Trophoblast cell (in vitro differentiated cells and primary cell): Measurements from ENCODE around the gene KDM5B.
"Not testable (repeated sequence)": the region's sequence is repeated elsewhere in the genome, so short reads cannot be mapped to it uniquely, and the experiment has no call there.

ENCODE experiments used
- DNase-seq, 2 donors: peaks; one replicate each; pipeline ENCODE4 v3.0.0-alpha.2; 2016
- H2AFZ ChIP-seq: 2 replicates; pipeline ENCODE4 v1.6.1; 2013; ENCODE audit warnings: low read length, moderate library complexity, mild to moderate bottlenecking; ENCODE audit not compliant: insufficient read depth, poor library complexity
- H2AK5ac ChIP-seq: 2 replicates; pipeline ENCODE4 v1.6.1; 2013; ENCODE audit warnings: mild to moderate bottlenecking, low read length
- H2BK120ac ChIP-seq: 2 replicates; pipeline ENCODE4 v1.6.1; 2013; ENCODE audit warnings: low read length, mild to moderate bottlenecking, moderate library complexity; ENCODE audit not compliant: insufficient read depth, poor library complexity
- H2BK12ac ChIP-seq: 2 replicates; pipeline ENCODE4 v1.6.1; 2013; ENCODE audit warnings: mild to moderate bottlenecking, low read length, moderate library complexity
- H2BK5ac ChIP-seq: 2 replicates; pipeline ENCODE4 v1.6.1; 2013; ENCODE audit warnings: low read length, low read depth, moderate library complexity, mild to moderate bottlenecking; ENCODE audit not compliant: poor library complexity
- H3K14ac ChIP-seq: 2 replicates; pipeline ENCODE4 v1.6.1; 2013; ENCODE audit warnings: mild to moderate bottlenecking, low read length
- H3K18ac ChIP-seq: 2 replicates; pipeline ENCODE4 v1.6.1; 2013; ENCODE audit warnings: mild to moderate bottlenecking, low read length
- H3K23ac ChIP-seq: 2 replicates; pipeline ENCODE4 v1.6.1; 2013; ENCODE audit warnings: low read length
- H3K27ac ChIP-seq: 2 replicates; pipeline ENCODE4 v1.5.1; 2013; ENCODE audit warnings: low read depth, mild to moderate bottlenecking, inconsistent platforms, low read length, moderate library complexity
- H3K27me3 ChIP-seq: 2 replicates; pipeline ENCODE4 v1.6.1; 2013; ENCODE audit warnings: inconsistent platforms, mild to moderate bottlenecking, low read length, moderate library complexity; ENCODE audit not compliant: insufficient read depth
- H3K36me3 ChIP-seq, 2 experiments: 1 replicate in 1 of 2; 2 replicates in 1 of 2; pipeline ENCODE4 v1.6.1; 2013; ENCODE audit warnings: low read length in 2 of 2, mild to moderate bottlenecking in 2 of 2, moderate library complexity in 1 of 2; ENCODE audit not compliant: insufficient read depth in 2 of 2, control insufficient read depth in 1 of 2
- H3K4ac ChIP-seq: 2 replicates; pipeline ENCODE4 v1.6.1; 2013; ENCODE audit warnings: low read depth, mild to moderate bottlenecking, low read length, moderate library complexity
- H3K4me1 ChIP-seq, 2 experiments: 1 replicate in 1 of 2; 2 replicates in 1 of 2; pipeline ENCODE4 v1.6.1; 2013; ENCODE audit warnings: low read length in 2 of 2, mild to moderate bottlenecking in 2 of 2, moderate library complexity in 1 of 2; ENCODE audit not compliant: insufficient read depth in 2 of 2, control insufficient read depth in 1 of 2
- H3K4me2 ChIP-seq: 2 replicates; pipeline ENCODE4 v1.6.1; 2013; ENCODE audit warnings: inconsistent platforms, mild to moderate bottlenecking, low read length, moderate library complexity
- H3K4me3 ChIP-seq: 2 replicates; pipeline ENCODE4 v1.5.1; 2013; ENCODE audit warnings: mild to moderate bottlenecking, low read depth, low read length, inconsistent platforms
- H3K79me1 ChIP-seq: one replicate; pipeline ENCODE4 v1.6.1; 2013; ENCODE audit warnings: low read length
- H3K79me2 ChIP-seq: 2 replicates; pipeline ENCODE4 v1.6.1; 2013; ENCODE audit warnings: low read length, mild to moderate bottlenecking; ENCODE audit not compliant: control insufficient read depth, insufficient read depth, poor library complexity
- H3K9ac ChIP-seq: 2 replicates; pipeline ENCODE4 v1.6.1; 2013; ENCODE audit warnings: mild to moderate bottlenecking, low read length
- H3K9me3 ChIP-seq: 2 replicates; pipeline ENCODE4 v1.6.1; 2013; ENCODE audit warnings: low read depth, mild to moderate bottlenecking, control low read depth, inconsistent platforms, low read length; ENCODE audit not compliant: insufficient read depth
- H4K12ac ChIP-seq: 2 replicates; pipeline ENCODE4 v1.6.1; 2013; ENCODE audit warnings: low read depth, mild to moderate bottlenecking, low read length, moderate library complexity
- H4K8ac ChIP-seq: 2 replicates; pipeline ENCODE4 v1.6.1; 2013; ENCODE audit warnings: low read depth, mild to moderate bottlenecking, low read length, moderate library complexity
- H4K91ac ChIP-seq: one replicate; pipeline ENCODE4 v1.6.1; 2013; ENCODE audit warnings: low read depth, mild to moderate bottlenecking, low read length, moderate library complexity
- WGBS: extraction: QIAGEN DNeasy Blood & Tissue Kit; methylation state at CpG from one replicate; pipeline ENCODE4 v1.1.7; 2013; ENCODE audit warnings: missing lambda C conversion rate; ENCODE audit not compliant: insufficient read length, insufficient coverage; ENCODE audit errors: extremely low coverage; 5-methylcytosine and 5-hydroxymethylcytosine counted together

The KDM5B gene

DNA sequence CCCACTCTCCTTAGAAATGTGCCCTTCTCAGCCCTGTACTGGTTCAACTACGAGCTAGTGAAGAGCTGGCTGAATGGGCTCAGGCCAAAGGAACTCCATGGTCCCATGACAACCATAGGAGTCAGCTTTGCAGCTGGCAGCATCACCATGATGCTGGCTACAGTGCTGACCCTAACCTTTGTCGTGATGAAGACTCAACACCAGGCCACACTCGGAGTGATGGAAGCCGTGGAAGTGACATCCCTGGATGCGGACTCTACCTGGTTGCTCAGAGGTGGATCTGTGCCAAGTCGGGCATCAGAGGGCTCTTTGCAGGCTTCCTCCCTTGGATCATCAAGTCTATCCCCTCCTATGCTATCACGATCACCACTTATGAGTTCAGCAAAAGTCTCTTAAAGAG lies 11.6 kb downstream of the KDM5B start:
- Histone ChIP-seq H2BK120ac (no peak overlapping the region), H3K27me3 (no peaks in the 10 kb centered on the region), H3K36me3 (peaks cover 7 to 10% of the 10 kb centered on the region in 2 experiments), H4K8ac (no peak overlapping the region), H3K23ac (no peak overlapping the region), H3K4me1 (no peaks in the 10 kb centered on the region), H3K79me2 (peaks cover 23% of the 10 kb centered on the region), H2AK5ac (no peak overlapping the region), H3K9me3 (no peaks in the 10 kb centered on the region), H2AFZ (no peak overlapping the region), H3K18ac (no peak overlapping the region), H2BK5ac (no peak overlapping the region), H3K14ac (no peak overlapping the region), H3K27ac (no peak overlapping the region), H4K91ac (no peak overlapping the region), H3K4ac (peak overlapping the region; percentile 41), H4K12ac (no peak overlapping the region), H3K4me2 (no peak overlapping the region), H3K9ac (no peak overlapping the region), H3K79me1 (no peaks in the 10 kb centered on the region), H3K4me3 (no peak overlapping the region), H2BK12ac (no peak overlapping the region)
- no CpG with 5 or more reads among the region's 7 CpGs for WGBS
- DNase-seq = no peak

DNA sequence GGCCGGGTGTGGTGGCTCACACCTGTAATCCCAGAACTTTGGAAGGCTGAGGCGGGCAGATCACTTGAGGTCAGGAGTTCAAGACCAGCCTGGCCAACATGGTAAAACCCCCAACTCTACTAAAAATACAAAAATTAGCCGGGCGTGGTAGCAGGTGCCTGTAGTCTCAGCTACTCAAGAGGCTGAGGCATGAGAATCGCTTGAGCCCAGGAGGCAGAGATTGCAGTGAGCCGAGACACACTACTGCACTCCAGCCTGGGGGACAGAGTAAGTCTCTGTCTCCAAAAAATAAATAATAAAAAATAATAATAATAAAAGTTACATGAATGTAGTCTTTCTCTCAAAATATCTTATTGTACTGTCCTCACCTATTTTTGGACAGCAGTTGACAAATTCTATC lies 13.3 kb downstream of the KDM5B start:
- not testable (repeated sequence) for H3K27me3 ChIP-seq, H4K91ac ChIP-seq, H3K27ac ChIP-seq, H4K8ac ChIP-seq, H3K4me1 ChIP-seq, H3K36me3 ChIP-seq, H4K12ac ChIP-seq, H3K14ac ChIP-seq, DNase-seq, H2BK120ac ChIP-seq, H3K9me3 ChIP-seq, H3K18ac ChIP-seq, H2BK5ac ChIP-seq, H3K4me3 ChIP-seq, H3K9ac ChIP-seq, H3K79me1 ChIP-seq, H2BK12ac ChIP-seq, H2AK5ac ChIP-seq, H3K23ac ChIP-seq, H2AFZ ChIP-seq, H3K4me2 ChIP-seq
- Histone ChIP-seq H3K4ac (peak overlapping the region; percentile 66), H3K79me2 (peaks cover 22% of the 10 kb centered on the region)
- no CpG with 5 or more reads among the region's 6 CpGs for WGBS

DNA sequence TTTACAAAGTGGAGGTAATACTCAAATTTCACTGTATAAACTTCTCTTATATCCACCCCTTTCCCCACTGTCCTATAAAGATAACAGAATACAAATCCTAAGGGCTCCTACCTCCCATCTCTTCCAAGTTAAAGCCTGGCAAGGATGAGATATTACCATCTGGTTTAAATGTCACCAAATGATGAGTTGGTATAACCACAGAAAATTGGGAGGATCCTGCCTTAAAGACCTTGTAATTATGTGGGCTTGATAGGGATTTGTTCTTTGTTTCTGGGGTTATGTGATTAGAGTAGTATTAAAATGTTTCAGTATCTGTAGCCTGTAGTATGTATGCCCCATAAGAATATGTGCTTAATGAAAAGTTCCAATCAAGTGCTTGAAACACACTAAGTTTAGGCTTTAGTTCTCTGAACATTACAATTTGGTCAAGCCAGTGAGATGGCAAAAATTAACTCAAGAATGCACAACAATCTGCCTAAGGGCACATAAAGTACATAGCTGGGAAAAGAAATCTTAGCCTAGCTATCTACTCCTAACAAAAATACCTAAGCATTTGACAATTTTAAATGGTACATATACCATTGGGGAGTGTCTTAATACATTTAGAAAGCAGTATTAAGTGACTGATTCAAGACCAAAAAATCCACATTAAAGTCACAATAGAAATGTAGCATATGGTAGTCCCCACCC lies 14.0 kb downstream of the KDM5B start:
- H4K12ac ChIP-seq = no peak overlapping the region
- H3K79me1 ChIP-seq = no peaks in the 10 kb centered on the region
- no peak overlapping the region for H2BK120ac ChIP-seq
- peaks cover 23% of the 10 kb centered on the region for H3K79me2 ChIP-seq
- H2BK12ac ChIP-seq = no peak overlapping the region
- H3K14ac ChIP-seq = no peak overlapping the region
- H4K8ac ChIP-seq = no peak overlapping the region
- H4K91ac ChIP-seq = no peak overlapping the region
- no peak overlapping the region for H2BK5ac ChIP-seq
- no peak overlapping the region for H3K23ac ChIP-seq
- peak in 1 of 2 donors; percentile 80 for DNase-seq
- H3K4ac ChIP-seq = peak overlapping the region; percentile 62
- no peak overlapping the region for H3K4me2 ChIP-seq
- peaks cover 4 to 7% of the 10 kb centered on the region in 2 experiments for H3K36me3 ChIP-seq
- H3K9me3 ChIP-seq = no peaks in the 10 kb centered on the region
- no peak overlapping the region for H2AK5ac ChIP-seq
- H3K4me3 ChIP-seq = no peak overlapping the region
- peaks cover 3 to 4% of the 10 kb centered on the region in 2 experiments for H3K4me1 ChIP-seq
- no peak overlapping the region for H3K18ac ChIP-seq
- no peak overlapping the region for H3K27ac ChIP-seq
- no peak overlapping the region for H3K9ac ChIP-seq
- H3K27me3 ChIP-seq = no peaks in the 10 kb centered on the region
- H2AFZ ChIP-seq = no peak overlapping the region

DNA sequence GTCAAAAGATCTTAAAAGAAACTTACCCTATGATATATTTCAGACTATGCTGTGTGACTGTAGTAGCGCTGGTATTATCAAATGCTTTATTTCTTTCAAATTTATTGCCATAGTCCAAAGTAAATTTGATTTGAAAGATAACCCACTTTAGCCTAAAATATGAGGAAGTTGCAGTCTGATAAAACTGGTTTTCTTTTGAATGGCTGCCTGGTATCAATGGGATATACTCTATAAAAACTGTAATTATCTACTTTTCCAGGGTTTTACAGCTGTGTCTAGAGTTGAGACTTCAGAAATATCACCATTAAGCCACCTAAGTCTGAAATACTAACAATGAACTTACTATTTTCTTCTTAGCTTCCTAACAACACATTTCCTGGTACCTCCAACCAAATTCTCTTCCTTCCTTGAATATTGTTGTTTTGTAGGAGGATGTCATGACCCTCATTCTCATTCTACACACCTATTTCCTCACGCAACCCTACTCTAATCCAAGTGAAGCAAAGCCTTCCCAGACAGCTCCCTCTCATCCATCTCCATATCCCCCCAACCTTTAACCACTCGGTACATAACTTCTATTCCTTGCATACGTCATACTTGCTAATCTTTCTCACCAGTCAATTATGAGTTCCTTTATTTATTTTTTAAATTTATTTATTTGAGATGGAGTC lies 17.0 kb downstream of the KDM5B start:
- H3K36me3 ChIP-seq = no peaks in the 10 kb centered on the region
- no peak overlapping the region for H4K12ac ChIP-seq
- H3K23ac ChIP-seq = no peak overlapping the region
- H4K8ac ChIP-seq = no peak overlapping the region
- peaks cover 3 to 4% of the 10 kb centered on the region in 2 experiments for H3K4me1 ChIP-seq
- 100% methylated on average over 2 of the region's 4 CpGs for WGBS
- H3K18ac ChIP-seq = no peak overlapping the region
- no peaks in the 10 kb centered on the region for H3K9me3 ChIP-seq
- no peak overlapping the region for H3K4me2 ChIP-seq
- H4K91ac ChIP-seq = no peak overlapping the region
- H3K4ac ChIP-seq = peak overlapping the region; percentile 27
- no peak overlapping the region for H3K4me3 ChIP-seq
- no peak for DNase-seq
- no peak overlapping the region for H2AK5ac ChIP-seq
- no peaks in the 10 kb centered on the region for H3K27me3 ChIP-seq
- no peak overlapping the region for H3K14ac ChIP-seq
- H2BK5ac ChIP-seq = no peak overlapping the region
- H3K79me2 ChIP-seq = peaks cover 12% of the 10 kb centered on the region
- H3K79me1 ChIP-seq = no peaks in the 10 kb centered on the region
- no peak overlapping the region for H2BK12ac ChIP-seq
- H3K9ac ChIP-seq = no peak overlapping the region
- no peak overlapping the region for H3K27ac ChIP-seq
- no peak overlapping the region for H2BK120ac ChIP-seq
- no peak overlapping the region for H2AFZ ChIP-seq
